Epithelial cell of prostate (primary cell): ENCODE results near the gene IL23R.
A peak's percentile ranks its signal among the peaks of the same experiment; 100 is the strongest.
"Not testable (repeated sequence)": the region's sequence is repeated elsewhere in the genome, so short reads cannot be mapped to it uniquely, and the experiment has no call there.

ENCODE experiments used
- DNase-seq: peaks from one replicate; pipeline ENCODE4 v3.0.0-alpha.2; 2011; ENCODE audit warnings: low read depth, low spot score
- H3K27ac ChIP-seq: fragments of 450-650 bp; 2 replicates; pipeline ENCODE4 v1.5.1; 2017; ENCODE audit warnings: mild to moderate bottlenecking

IL23R gene, protein sequence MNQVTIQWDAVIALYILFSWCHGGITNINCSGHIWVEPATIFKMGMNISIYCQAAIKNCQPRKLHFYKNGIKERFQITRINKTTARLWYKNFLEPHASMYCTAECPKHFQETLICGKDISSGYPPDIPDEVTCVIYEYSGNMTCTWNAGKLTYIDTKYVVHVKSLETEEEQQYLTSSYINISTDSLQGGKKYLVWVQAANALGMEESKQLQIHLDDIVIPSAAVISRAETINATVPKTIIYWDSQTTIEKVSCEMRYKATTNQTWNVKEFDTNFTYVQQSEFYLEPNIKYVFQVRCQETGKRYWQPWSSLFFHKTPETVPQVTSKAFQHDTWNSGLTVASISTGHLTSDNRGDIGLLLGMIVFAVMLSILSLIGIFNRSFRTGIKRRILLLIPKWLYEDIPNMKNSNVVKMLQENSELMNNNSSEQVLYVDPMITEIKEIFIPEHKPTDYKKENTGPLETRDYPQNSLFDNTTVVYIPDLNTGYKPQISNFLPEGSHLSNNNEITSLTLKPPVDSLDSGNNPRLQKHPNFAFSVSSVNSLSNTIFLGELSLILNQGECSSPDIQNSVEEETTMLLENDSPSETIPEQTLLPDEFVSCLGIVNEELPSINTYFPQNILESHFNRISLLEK

DNA sequence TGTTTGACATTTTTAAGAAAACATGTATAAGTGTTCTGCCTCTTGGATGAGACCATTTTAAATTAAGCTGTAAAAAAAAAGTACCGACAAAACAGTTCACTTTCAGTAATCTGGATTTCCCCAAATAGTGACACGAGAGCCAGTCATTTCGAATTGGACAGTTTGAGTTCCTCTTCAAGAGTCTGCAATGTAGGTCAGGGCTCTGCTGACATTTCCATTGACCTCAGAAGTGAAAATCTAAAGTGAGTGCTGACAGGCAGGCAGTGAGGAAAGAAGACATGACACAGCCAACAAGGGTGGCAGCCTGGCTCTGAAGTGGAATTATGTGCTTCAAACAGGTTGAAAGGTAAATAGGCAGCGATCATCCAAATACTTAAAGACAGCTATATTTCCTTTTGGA lies at the start of gene IL23R:
Gene IL23R, plus strand, starts transcription at position 259 of the 400 bp plus-strand sequence. CDS start 1,667 bp downstream, outside the sequence.
- no peak for DNase-seq
- no peak within 1 kb of the TSS for H3K27ac ChIP-seq

DNA sequence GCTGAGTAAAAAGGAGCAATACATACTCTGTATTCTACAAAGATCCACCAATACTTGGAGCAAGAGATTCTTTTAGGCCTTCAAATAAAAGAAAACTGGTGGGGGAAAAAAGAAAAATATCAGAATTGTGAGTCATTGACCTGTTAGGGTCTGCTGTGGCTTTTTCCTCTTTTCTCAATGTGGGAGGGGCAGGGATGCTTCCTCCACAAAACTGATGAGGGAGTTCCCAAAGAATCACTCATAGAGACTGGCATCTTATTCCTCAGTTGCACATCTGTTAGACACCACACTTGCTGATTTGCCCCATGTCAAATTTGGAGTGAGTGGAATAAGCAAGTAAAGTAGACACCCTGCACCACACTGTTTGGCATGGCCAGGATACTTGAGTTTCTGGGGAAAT lies 48.1 kb upstream of the IL23R start:
- H3K27ac ChIP-seq: no peak overlapping the region
- no peak for DNase-seq

DNA sequence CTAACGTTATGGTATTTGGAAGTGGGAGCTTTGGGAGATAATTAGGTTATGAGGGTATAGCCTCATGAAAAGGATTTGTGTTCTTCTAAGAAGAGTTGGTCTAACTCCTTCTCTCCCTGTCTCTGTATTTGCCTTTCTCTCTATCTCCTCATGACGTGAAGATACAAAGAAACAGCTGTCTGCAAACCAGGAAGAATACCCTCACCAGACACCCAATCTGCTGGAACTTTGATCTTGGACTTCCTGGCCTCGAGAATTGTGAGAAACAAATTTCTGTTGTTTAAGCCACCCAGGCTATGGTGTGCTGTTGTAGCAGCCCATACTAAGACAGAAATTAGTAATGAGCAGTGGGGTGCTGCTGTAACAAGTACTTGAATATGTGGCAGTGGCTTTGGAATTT lies 47.6 kb upstream of the IL23R start:
- H3K27ac ChIP-seq: no peak overlapping the region
- no peak for DNase-seq

DNA sequence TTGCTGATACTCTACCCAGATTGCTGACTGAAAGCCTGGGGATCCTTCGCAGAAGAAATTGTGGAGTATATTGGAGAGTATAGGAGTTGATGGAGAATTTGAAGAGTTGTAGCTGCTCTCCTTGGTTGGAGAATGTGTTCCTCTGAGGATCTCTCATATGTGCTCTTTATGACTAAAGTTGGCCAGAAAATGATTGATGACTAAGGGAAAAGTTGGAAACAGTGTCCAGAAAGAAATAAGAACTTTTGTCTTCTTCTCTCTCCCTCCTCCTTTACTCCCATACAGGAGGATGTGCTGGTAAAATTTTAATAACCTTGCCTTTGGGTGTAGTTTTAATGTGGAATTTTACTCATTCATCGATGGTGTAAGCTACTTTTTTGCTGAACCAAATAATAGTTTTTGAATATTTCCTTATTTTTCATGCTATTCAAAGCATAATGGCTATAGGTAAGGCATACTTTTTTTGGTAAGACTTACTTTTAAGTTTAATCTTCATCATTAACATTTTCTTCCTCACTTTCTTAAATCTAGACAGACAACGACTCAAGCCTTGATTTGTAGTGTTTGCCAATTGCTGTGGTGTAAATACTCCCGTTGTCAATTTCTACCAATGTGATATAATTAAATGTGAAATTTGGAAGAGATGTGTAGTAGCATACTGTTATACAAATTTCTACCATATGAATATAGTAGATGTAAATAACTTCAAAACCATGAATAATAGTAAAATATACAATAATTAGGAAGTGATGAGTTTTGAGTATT lies 45.2 kb upstream of the IL23R start:
- DNase-seq: no peak
- no peak overlapping the region for H3K27ac ChIP-seq

DNA sequence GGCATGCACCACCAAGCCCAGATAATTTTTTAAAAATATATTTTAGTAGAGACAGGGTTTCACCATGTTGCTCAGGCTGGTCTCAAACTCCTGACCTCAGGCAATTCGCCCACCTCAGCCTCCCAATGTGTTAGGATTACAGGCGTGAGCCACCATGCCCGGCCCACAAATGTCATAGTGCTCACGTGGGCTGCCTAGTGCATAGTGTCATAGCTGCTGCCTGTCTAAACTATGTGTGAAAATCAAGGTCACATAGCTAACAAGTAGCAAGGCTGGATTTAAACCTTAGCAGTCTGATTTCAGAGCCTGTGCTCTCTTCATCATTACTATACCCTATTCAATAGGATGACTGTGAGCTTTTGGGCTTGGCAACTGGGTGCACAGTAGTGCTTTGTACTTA lies 41.8 kb upstream of the IL23R start:
- H3K27ac ChIP-seq: no peak overlapping the region
- DNase-seq: no peak

DNA sequence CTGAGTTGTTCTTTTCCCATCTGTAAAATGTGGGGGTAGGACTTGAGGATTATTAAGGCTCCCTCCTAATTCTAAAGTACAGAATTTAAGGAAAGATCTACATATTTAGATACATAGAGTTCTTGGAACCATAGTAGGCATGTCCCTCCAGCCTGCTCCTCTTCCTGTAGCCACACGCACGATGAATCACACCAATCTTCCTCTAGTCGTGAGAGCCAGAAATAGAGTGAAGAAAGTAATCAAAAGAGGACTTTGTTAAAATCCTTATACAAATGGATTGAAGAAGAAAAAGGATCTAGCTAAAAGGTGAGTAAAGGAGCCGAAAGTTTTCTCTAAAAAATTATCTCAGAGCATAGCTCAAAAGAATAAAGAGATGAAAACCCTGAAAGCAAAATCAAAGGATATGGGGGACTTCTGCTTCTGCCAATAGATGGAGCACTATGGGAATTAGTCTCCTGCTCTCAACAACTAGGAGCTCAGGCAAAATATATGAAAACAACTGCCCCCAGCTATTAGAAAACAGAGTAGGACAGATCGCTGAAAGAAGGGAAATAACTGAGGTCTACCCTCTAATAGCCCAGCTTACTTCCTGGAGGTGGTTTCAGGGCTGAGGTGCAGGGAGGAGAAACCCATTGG lies 40.0 kb upstream of the IL23R start:
- no peak overlapping the region for H3K27ac ChIP-seq
- DNase-seq: no peak

DNA sequence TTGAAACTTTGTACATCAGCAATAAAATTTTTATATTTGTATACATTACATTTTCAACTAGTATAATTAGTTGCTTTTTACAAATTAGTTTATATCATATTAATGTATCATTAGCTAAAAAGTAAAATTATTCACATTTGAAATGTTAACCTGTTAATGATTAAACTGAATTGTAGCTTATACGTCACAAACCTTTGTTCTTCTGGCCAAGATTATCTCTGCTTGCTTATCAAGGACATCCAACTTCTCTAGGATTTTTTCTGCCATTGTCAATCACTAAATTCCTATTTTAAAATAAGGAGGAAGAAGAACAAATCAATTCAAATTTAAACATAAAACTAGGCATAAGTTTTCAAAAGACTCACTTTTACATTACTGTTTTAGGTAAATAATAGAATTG lies 39.3 kb upstream of the IL23R start:
- no peak overlapping the region for H3K27ac ChIP-seq
- no peak for DNase-seq

DNA sequence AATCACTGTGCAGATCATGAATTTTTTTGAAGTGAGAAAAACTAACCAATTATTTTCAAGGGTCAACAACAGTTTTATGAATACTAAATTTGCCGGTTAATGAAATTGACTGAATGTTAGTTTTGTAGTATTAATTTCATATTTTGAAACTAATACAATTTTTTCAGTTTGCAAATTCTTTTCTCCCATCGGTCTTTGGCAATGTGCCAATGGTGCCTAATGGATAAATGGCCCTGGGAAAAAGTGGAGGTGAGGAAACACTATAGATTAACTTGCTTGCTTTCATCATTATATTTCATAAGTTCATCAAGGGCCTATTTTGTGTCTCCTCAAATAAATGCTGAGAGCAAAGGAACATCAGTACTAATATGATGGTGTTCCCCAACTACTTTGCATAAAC lies 35.6 kb upstream of the IL23R start:
- no peak overlapping the region for H3K27ac ChIP-seq
- no peak for DNase-seq

DNA sequence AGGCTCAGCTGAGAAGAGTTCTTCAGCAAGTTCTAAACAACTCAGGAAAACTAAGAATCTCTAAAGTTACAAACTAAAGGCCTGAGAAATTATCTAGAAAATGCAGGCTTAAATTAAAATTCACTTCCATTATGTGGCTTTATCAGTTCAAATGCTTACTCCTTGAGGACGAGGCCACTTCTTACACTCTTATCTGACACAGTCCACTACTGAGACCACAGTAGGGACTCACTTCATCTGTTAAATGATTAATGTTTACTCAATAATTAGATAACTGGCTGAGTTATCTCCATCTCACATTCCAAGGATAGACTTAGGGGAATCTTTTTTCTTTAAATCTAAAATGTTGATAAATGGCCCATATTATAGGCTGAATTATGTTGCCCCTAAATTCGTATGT lies 33.1 kb upstream of the IL23R start:
- no peak for DNase-seq
- H3K27ac ChIP-seq: no peak overlapping the region

DNA sequence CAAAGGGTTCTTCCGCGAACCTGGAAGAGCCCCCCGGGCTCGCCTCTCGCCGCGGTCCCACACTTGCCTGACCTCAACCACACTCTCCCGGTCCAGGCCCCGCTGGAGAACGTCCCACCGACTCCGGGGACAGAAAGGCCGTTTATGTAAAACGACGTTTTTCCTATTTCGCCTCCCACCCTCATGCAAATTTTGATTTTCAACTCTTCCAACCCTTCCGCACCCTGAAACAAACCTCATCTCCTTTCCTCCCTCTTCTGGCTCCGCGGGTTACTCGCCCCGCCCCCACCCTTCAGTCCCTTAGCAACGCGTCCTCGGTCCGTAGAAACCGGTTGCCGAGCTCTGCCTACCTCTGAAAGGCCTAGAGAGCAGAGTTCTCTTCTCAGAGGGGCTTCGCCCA lies 31.6 kb upstream of the IL23R start, which contains the start of gene C1orf141:
Gene C1orf141, minus strand, starts transcription at position 276 of the 400 bp plus-strand sequence. CDS start 7,730 bp downstream, outside the sequence.
- DNase-seq: no peak

DNA sequence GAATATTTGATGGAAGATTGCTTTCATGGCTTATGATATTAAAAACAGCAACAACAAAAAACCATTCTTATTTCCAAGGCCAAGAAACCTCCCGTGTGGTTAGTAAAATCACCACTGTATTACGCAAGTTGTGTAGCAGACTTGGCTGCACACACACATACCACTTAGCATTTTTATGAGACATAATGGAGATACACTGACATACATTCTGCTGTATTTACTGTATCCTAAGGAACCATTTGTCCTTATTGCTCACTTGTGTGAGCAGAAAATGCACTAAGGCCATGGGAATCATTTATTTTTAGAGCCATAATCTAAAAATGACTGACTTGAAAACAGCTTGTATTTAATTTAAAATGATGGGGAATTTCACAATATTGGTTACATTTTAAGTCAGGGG lies 30.9 kb upstream of the IL23R start:
- no peak for DNase-seq
- no peak overlapping the region for H3K27ac ChIP-seq

More for the DNA sequence above, 31.6 kb upstream of the IL23R start, which contains the start of gene C1orf141:
- H3K27ac ChIP-seq: no peak within 1 kb of the TSS

DNA sequence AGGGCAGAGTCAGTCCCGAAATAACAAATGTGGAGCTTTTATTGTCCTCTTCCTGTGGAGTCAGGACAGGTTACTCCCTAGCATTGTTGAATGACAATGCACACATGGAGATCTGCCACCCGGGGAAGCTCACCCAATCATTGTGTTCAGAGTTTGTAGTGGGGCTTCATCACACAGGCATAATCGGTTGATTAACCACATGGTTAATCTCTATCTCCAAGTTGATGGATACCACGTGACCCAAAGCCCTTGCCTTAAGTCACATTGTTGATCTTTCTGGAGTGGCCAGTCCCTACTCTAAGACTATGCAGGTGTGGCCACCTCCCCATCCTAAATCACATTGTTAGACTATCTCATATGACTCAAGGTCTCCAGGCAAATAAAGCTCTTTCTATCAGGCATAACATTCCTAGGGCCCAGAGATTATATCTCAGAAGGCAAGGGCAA lies 28.9 kb upstream of the IL23R start:
- no peak overlapping the region for H3K27ac ChIP-seq
- DNase-seq: no peak

DNA sequence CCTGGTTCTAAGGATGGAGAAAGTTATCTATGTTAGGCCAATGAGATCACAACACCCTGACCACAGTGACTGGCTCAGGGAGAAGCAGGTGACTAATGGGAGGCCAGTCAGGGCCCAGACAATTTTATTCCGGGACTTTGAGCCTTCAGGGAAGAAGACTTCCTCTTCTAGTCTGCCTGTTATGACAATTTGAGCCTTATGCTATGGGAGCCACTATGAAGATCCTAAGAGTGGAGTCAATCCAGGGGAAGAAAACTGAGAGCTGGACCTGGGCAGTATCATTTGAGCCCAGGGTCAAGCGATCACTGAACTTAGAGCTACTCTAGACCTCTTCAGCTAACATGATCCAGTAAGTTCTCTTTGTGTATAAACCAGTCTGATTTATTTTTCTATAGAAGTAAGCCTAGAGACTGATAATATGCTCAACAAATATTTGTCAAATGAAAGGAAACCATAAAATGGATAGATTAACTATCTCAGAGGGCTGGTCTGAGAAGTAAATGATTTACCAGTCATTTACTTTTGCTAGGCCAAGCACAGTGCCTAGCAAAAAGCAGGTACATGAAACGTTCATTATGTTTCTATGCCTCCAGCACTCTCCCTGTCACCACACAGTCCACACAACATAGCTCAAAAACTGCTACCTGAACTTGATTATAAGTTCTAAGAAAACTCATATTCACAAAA lies 27.3 kb upstream of the IL23R start:
- H3K27ac ChIP-seq: no peak overlapping the region
- no peak for DNase-seq

DNA sequence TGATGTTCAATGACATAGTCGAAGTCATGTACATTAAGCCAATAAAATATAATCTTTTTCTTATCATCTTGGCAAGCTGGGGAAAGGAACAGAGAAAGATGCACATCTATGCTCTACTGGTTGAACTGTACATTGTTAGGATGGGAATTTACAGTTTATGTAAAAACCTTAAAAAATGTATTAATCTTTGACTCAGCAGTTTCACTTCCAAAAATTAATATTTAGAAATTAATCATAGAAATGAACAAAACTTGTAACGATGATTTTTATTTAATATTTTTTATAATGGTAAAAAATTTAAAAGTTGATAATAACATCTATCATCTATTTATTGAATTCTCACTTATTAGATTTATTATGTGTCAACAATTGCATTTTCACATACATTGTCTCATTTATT lies 25.8 kb upstream of the IL23R start:
- H3K27ac ChIP-seq: no peak overlapping the region
- no peak for DNase-seq

DNA sequence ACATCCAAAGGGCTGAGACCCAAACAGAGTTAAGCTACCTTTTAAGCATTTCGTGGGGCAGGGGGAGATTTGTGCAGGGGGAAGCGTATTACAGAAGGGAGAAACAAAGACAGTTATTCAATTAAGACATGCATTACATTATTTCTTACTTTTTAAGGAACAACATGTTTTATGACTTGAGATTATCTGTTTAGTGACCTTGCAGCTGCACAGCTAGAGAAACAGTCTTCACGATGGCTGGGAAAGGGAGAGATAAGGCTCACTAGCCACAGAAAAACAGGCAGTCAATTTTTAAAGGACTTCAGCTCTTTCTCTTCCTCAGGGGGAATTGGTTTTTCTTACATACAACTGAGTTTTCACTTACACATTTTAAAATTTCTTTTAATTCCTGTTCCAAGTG lies 24.4 kb upstream of the IL23R start:
- H3K27ac ChIP-seq, DNase-seq: not testable (repeated sequence)

DNA sequence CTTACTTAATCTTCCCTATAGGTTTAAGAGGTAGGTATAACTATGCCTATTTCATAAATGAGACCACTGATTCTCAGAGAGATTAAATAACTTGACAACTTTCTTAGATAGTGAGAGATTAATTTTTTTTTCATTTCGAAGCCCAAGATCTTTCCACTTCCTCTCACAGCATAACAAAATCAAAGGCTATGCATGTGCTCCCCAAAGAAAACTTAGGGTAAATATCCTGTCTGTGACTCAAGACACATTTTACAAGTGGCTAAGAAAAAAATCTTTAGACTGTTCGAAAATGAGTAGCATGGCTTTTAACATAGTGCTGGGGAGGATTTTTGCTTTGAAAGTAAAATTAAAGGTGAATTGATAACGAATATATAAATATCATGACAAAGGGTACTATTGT lies 23.3 kb upstream of the IL23R start:
- DNase-seq: no peak
- H3K27ac ChIP-seq: no peak overlapping the region

DNA sequence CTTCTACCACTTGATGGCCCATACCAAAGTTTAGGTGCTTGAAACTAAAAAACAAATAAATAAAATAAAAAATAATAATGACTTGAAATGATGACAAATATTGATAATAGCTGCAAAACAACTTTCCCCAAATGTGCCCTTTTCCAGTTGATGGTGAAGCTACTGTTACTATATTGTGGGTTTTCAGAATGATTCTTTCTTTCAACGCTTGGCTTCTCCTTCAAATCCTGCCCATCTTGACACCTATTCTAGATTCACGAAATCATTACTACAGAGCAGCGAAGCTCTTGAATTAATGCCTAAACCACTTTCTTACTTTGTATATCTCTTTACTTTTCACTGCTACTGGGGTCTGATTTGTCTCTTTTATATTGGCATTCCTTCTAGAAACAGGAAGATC lies 22.3 kb upstream of the IL23R start:
- no peak for DNase-seq
- no peak overlapping the region for H3K27ac ChIP-seq

DNA sequence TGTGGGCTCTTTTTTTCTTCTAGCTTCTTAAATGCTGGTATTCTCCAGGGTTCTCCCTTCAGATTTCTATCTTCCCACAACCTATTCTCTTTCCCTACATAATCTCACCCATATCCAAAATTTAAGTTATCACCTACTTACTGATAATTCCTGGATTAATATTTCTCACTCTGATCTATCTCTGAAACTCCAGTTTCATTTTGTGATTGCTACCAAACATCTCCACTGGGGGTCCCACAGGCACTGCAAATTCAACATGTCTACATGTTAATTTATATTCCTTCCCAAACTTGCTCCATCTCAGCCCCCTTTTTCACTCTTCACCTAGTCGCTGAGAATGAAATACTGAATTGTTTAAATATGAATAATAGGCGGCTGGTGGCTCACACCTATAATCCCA lies 21.6 kb upstream of the IL23R start:
- no peak overlapping the region for H3K27ac ChIP-seq
- DNase-seq: no peak

DNA sequence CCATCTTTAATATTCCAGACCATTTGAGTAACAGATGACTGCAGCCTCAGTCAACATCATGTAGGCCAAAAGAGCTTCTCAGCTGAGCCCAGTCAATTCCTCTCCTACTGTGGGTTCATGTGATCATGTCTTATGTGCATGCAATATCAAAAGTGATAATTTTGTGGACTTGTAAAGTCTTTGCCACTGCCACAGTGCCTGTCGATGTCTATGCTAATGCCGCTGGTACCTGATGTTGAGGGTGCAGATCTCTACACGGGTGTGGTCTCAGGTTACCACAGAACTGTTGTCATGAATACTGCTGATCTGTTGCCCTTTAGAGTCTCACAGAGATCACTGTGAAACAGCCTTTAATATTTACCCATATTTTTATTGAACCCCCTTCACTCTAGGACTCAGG lies 20.2 kb upstream of the IL23R start:
- H3K27ac ChIP-seq: peak overlapping the region; percentile 8
- DNase-seq: no peak

DNA sequence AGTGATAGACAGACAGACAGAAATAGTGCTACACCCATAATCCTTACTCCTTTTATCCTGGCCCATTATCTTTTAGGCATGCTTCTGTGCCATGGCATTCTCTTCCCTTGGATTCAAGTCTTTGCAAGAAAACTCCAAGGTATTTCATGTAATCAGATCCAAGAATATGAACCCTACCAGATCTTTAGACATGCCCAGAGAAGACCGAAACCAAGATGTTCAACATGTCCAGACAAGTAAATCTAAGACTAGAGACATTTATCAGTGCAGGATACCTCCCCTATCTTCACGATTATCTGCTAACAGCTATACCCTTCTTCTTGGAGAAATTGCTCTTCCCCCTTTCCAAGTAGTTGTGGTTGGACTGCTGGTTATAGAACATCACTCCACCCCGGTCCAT lies 19.7 kb upstream of the IL23R start:
- peak overlapping the region; percentile 8 for H3K27ac ChIP-seq
- no peak for DNase-seq
